ENCODE data around the gene FHL2.

DNA sequence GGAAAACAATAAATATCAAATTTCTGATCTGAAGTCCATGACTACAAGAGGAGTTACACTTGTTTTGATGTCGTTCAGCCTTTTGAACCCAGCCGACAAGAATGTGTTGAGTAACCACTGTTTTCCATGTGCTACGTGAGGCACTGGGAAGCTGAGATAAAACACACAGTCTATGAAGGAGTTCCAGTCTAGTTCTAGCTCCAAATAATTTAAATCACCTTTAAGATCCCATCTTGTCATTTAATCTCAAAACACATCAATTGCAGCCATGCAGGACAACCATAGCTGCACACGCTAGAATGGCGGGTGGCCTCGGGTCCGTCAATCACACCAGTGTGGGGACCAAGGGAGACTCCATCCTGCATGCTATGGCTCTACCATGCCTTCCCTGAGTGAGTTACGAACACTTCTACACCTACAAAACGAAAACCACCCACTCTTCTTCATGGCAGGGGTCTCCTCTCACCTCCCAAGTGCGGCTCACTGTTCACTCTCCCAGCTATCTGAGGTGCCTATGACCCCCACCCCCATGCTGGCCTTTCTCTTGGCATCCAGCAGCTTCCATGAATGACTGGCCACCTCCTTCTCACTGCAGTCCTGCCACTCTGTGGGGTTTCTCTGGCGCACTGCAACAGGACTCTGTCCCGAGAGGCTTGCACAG, 3.8 kb downstream of the FHL2 start:
- TF ChIP-seq, protein P1, sequence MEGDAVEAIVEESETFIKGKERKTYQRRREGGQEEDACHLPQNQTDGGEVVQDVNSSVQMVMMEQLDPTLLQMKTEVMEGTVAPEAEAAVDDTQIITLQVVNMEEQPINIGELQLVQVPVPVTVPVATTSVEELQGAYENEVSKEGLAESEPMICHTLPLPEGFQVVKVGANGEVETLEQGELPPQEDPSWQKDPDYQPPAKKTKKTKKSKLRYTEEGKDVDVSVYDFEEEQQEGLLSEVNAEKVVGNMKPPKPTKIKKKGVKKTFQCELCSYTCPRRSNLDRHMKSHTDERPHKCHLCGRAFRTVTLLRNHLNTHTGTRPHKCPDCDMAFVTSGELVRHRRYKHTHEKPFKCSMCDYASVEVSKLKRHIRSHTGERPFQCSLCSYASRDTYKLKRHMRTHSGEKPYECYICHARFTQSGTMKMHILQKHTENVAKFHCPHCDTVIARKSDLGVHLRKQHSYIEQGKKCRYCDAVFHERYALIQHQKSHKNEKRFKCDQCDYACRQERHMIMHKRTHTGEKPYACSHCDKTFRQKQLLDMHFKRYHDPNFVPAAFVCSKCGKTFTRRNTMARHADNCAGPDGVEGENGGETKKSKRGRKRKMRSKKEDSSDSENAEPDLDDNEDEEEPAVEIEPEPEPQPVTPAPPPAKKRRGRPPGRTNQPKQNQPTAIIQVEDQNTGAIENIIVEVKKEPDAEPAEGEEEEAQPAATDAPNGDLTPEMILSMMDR (IDR thresholded peaks at IDR 0.05; ENCODE audit: insufficient read depth, low read length, poor library complexity, severe bottlenecking), result no peak
- TF ChIP-seq EZH2phosphoT487 (conservative IDR thresholded peaks at IDR 0.05; ENCODE audit: low read length), result no peak

Data from SU-DHL-6 (cell line).